ENCODE measurements around the gene SPATA19.
"Not testable (repeated sequence)": the region's sequence is repeated elsewhere in the genome, so short reads cannot be mapped to it uniquely, and the experiment has no call there.

Gene SPATA19, protein sequence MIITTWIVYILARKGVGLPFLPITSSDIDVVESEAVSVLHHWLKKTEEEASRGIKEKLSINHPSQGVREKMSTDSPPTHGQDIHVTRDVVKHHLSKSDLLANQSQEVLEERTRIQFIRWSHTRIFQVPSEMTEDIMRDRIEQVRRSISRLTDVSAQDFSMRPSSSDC

DNA sequence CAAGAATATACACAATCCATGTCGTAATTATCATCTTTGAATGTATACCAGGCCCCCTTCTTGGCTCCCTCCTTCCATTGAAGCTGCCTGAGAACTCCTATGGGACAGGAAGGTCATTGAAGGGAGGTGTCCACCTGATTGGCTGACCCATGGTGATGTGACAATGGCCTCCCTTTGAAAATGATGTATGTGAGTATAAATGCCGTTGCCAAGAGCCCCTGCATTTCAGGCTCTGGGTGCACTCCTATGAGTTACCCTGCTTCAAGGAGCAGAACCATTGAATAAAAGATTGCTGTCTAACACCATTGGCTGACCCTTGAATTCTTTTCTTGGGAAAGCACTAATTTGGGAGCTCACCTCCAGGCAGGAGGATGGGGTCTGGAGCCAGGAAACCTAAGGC lies at the start of gene SPATA19:
SPATA19 (minus strand) TSS at position 101 of the 400 bp plus-strand sequence; CDS start at position 34, 67 bp downstream.
- DNase-seq (ENCODE audit: low read depth in 2 of 2, low spot score in 1 of 2) = no peak

DNA sequence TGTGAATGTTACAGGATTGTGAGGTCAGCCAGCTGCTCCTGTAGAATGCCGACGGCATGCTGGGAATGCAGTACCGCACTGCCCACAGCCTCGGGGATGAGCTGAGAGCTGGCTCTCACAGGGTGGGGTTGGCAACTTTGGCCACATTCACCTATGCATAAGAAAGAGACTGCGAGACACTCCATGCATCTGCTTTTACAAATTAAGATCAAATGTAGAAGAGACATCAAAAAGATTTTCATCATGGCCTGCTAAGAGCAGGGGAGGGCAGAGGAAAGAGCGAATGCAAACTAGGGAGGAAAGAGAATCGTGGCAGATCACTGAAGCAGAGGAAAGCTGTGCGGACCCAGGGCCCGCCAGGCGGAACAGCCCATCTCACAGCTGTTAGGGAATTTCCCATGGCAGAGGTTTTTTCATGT lies 49.8 kb upstream of the SPATA19 start:
- DNase-seq (ENCODE audit: low read depth in 2 of 2, low spot score in 1 of 2) = no peak

- DNase-seq (ENCODE audit: low read depth in 2 of 2, low spot score in 1 of 2) = no peak
Measured at GRCh38 chr11:133893381-133893780, 48.1 kb upstream of the SPATA19 start.

- no peak for DNase-seq (ENCODE audit: low read depth in 2 of 2, low spot score in 1 of 2)
Measured at GRCh38 chr11:133892584-133893380, 47.5 kb upstream of the SPATA19 start.

DNA sequence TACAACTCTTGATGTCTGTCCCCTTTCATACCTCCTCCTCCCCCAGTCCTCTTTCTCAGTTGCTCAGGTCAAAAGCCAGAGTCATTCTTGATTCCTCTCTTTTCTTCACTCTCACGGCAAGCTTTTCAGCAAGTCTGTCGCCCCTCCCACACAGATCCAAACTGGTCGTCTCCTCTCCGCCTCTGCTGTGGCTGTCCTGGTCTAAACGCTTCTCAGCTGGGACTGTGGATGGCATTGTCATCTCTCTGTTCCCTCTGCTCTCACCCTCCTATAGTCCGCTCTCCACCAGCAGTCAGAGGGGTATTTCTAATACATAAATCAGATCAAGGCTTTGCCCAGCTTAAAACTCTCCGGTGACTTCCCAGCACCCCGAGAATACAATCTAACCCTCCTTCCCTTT lies 46.8 kb upstream of the SPATA19 start:
- no peak for DNase-seq (ENCODE audit: low read depth in 2 of 2, low spot score in 1 of 2)

DNA sequence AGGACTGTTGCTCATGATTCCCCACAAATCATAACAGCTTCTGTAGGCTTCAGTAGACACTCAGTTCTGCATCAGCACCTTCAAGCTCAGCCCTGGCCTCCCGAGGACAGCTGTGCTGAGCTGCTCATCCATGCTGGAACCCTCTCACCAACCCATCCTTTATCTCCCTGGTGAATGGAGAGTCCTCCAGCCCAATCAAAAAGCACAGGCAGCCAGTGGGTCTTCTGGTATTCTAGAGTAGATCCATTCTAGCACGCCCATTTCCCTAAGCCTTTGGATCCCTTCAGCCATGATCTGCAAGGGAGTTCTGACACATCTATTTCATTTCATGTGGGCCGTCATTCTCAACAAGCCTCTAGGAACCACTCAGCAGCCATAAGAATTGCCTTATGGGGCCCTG lies 44.6 kb upstream of the SPATA19 start:
- DNase-seq (ENCODE audit: low read depth in 2 of 2, low spot score in 1 of 2) = no peak

DNA sequence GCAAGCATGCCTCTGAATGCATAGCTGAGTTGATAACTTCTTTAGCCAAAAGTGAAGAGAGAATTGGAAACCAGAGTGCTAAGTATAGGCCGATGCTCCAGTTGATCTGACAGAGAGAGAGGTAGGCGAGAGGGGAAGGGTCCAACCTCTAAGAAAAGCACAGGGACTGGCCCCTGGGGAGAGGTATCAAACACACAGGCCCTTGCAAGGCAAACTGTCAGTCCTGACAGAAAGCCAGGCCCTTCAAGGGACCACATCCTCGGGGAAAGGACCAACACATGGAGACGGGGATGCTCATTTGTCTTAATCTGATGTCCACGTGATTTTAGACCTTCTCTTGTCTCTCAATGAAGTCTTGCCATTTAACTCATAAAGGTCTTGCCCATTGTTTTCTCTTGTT lies 43.9 kb upstream of the SPATA19 start:
- DNase-seq (ENCODE audit: low read depth in 2 of 2, low spot score in 1 of 2) = no peak

DNA sequence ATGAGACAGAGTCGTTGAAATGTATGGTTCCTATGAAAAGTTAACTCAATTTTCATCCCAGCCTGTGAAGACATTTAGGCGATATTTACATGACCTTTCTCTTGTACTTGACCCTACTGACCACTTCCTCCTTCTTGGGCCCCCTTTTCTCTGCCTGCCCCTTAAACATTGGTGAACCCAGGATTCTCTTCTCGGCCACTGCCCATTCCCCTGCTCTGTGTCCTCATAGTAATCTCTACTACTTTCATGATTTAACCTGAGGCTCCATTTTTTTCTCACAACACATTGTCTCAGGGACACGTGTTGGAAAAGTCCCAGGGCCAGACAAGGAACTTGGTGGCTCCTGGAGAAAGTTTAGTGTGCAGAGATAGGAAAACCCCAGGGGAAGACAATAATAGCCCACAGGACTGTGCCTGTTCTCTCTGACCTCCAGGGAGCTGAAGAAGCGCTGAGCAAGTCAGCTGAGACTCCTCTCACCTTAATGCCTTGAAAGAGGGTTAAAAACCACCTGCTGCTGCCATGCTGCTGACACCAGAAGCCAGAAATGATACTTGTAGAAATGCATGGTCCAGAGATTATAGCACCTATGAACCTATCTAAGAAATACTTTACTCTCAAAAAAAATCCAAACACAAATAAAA lies 42.5 kb upstream of the SPATA19 start:
- DNase-seq (ENCODE audit: low read depth in 2 of 2, low spot score in 1 of 2) = no peak

GRCh38 chr11:133886029-133886428 lies 40.7 kb upstream of the SPATA19 start:
- no peak for DNase-seq (ENCODE audit: low read depth in 2 of 2, low spot score in 1 of 2)

GRCh38 chr11:133872160-133872559 lies 26.8 kb upstream of the SPATA19 start:
- no peak for DNase-seq (ENCODE audit: low read depth in 2 of 2, low spot score in 1 of 2)

DNA sequence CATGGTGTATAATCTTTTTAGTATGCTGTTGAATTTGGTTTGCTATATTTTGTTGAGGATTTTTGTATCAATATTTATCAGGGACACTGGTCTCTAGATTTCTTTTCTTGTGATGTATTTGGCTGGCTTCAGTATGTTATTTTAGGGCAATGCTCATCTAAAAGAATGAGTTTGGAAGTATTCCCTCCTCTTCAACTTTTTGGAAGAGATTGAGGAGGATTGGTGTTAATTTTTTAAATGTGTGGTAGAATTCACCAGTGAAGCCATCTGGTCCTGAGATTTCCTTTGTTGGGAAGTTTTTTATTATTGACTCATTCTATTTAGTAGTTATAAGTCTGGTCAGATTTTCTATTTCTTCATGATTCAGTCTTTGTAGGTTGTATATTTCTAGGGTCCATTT lies 22.1 kb upstream of the SPATA19 start:
- no peak for DNase-seq (ENCODE audit: low read depth in 2 of 2, low spot score in 1 of 2)

DNA sequence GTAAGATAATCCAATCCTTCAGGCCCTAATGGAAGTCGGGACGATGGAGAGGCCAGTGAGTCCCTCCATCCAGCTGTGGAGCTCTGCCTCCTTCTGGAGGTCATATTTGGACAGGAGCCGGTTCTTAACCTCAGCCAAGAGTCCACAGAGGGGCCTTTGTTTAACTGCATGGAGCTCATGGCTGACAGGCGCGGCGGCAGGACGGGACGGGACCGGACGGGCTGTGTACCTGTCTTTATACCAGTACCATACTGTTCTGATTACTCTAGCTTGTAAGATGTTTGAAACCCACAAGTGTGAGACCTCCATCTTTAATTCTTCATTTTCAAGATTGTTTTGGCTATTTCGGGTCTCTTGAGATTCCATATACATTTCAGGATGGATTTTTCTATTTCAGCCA lies 20.2 kb upstream of the SPATA19 start:
- DNase-seq (ENCODE audit: low read depth in 2 of 2, low spot score in 1 of 2) = no peak

DNA sequence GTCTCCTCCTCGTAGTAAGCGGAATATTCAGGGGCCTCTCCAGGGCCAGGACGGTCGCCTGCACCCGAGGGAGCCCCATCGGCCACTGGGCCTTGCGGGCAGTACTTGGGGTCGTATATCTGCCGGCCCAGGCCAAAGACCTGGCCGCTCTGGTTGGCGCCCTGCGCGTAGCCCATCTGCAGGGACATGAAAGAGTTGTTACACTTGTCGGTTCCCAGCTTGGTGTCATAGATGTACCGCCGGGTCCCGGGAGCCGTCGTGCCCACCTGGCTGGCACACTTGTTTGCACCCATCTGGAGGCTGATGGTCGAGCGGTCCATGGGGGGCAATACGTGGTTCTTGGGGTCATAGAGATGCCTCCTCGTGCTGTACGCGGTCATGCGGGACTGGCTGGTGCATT lies 19.4 kb upstream of the SPATA19 start:
- no peak for DNase-seq (ENCODE audit: low read depth in 2 of 2, low spot score in 1 of 2)

DNA sequence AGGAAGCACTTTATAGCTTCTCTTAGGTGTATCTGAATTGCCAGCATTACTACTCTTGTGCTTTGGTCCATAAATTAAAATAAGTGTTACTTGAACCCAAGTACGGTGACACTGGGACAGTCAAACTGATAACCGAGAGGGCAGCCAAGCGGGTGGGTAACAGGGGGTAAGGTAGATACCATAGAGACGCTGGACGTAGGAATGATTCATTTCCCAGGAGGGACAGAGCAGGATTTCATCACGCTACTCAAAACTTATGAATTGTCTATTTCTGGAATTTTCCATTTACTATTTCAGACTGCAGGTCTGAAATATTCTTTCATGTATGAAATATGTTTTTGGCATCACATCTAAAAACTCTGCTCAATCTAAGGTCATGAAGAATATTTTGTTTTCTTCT lies 14.8 kb upstream of the SPATA19 start:
- no peak for DNase-seq (ENCODE audit: low read depth in 2 of 2, low spot score in 1 of 2)

GRCh38 chr11:133854330-133854960 lies 9.1 kb upstream of the SPATA19 start:
- DNase-seq (ENCODE audit: low read depth in 2 of 2, low spot score in 1 of 2) = not testable (repeated sequence)

DNA sequence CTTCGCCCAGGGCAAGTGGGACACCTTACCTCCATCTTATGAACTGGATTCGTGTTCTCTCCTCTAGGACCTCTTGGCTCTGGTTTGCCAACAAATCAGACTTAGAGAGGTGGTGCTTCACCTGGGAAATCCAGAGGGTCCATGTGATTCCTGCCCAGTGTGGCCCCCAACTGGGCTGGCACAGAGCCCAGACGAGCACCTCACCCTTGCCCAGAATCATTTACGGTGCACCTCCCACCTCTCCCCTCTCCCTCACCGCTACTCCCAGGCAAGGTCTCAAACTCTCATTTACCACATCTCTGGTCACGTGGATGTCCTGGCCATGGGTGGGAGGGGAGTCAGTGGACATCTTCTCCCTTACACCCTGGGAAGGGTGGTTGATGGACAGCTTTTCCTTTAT lies 1.1 kb downstream of the SPATA19 start:
- no peak for DNase-seq (ENCODE audit: low read depth in 2 of 2, low spot score in 1 of 2)

DNA sequence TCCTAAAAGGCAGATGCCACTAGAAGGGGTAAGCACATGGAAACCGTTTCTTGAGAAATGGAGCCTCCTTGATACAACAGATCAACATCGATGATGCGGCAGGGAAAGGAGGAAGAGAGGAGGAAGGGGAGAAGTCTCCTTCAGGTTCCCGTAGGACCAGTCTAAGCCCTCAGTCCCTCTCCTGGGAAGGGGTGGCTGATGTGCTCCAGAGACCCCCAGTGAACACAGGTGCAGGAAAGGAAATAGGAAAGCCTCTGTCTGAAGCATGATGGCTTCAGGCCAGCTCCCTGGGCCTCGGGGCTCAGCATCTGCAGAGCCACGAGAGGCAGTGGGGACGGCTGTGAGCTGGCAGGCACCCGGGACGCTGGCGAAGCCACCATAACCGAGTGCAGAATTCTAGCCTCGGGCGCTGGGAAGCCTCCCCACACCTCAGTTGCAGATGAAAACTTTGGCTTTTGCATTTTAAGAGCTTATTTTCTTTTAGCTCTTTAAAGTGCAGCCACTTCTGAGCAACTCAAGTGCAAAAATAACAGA lies 1.8 kb downstream of the SPATA19 start:
- DNase-seq (ENCODE audit: low read depth in 2 of 2, low spot score in 1 of 2) = no peak

- DNase-seq (ENCODE audit: low read depth in 2 of 2, low spot score in 1 of 2) = no peak
Measured at GRCh38 chr11:133842730-133843129, 2.6 kb downstream of the SPATA19 start.

- no peak for DNase-seq (ENCODE audit: low read depth in 2 of 2, low spot score in 1 of 2)
Measured at GRCh38 chr11:133842053-133842452, 3.3 kb downstream of the SPATA19 start.

- no peak for DNase-seq (ENCODE audit: low read depth in 2 of 2, low spot score in 1 of 2)
Measured at GRCh38 chr11:133841279-133842043, 3.9 kb downstream of the SPATA19 start.

DNA sequence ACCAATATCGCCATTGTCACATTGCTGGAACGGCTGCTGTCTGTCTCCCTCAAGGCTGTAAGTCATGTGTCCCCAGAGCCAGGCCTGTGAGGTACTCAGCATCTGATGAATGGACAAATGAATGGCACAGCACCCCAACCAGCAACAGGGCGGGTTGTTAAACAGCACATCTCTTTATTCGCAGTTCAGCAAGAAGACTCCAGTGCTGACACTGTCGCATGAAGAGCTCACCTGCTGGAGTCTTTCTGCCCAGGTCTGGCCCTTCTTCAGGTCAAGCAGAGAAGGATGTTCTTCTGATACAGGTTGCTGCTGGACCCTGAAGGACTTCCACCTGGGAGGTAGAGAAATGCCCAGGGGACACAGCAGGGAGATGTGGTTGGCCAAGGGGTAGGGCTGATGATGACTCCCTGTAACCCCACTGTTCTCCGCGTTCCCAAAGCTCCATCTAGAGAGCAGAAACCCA lies 4.8 kb downstream of the SPATA19 start:
- no peak for DNase-seq (ENCODE audit: low read depth in 2 of 2, low spot score in 1 of 2)

All from stimulated activated CD8-positive, alpha-beta memory T cell treated with anti-CD3 and anti-CD28 coated beads, Interleukin-4, amount 100 ng/mL, for 1 hour (primary cell).